K562 (cell line): ENCODE data around the gene DDAH1. TPM values are rescaled to one million over a fixed set of nuclear protein-coding genes. Genes with fewer than 3 reads are reported as not detected.

Source experiments
- ATAC-seq: fragments of 200-7000 bp; cut with Tn5 transposase; 3 replicates; pipeline ENCODE4 v1.9.1; 2020; ENCODE audit warnings: moderate library complexity
- BruUV-seq: library from RNA; stranded (reverse); fragments of 400-500 nt; replicated peaks from 2 replicates; lab custom pipeline; 2021; lab: Mats Ljungman, UMichigan
- CTCF ChIA-PET: fragments of 300-600 bp; formaldehyde crosslinking; extraction: SDS; loops from one replicate; lab custom pipeline; 2021; ENCODE audit warnings: low intra/inter-chr PET ratio; lab: Yijun Ruan, JAX
- POLR2A ChIA-PET: fragments of 300-600, 350-650 bp; sonication (Branson Sonifier 250); formaldehyde crosslinking; extraction: SDS; loops from one replicate; lab custom pipeline; 2021; ENCODE audit warnings: antibody characterized with exemption, inconsistent platforms; lab: Yijun Ruan, JAX
- DNase-seq, 4 experiments: peaks; one replicate each; pipeline versions ENCODE4 v3.0.0 to v3.0.0-alpha.2; 2011 to 2018; ENCODE audit warnings: low spot score in 3 of 4, mixed read lengths in 3 of 4; ENCODE audit errors: extremely low read depth in 1 of 4
- FAIRE-seq: peaks from 2 replicates; lab custom pipeline; 2011; peaks lifted over from hg19 to GRCh38; lab: Jason Lieb, UNC
- H2AFZ ChIP-seq: 2 replicates; pipeline ENCODE4 v1.6.0; 2011; ENCODE audit warnings: low read depth, low read length, control low read depth, inconsistent platforms
- H3K27ac ChIP-seq: fragments of 200-600 bp; 3 replicates; pipeline ENCODE4 v1.8.0; 2011; ENCODE audit warnings: low read depth, mild to moderate bottlenecking, control low read depth, inconsistent platforms, low read length, moderate library complexity, mixed read lengths; ENCODE audit errors: extremely low read depth
- H3K27me3 ChIP-seq, 2 experiments: fragments of 300-600 bp in 1 of 2; 2 replicates in 1 of 2; 3 replicates in 1 of 2; pipeline versions ENCODE4 v1.6.0 to v1.8.0; 2011; ENCODE audit warnings: inconsistent platforms in 2 of 2, low read length in 2 of 2, mild to moderate bottlenecking in 1 of 2, mixed read lengths in 1 of 2, moderate library complexity in 1 of 2; ENCODE audit not compliant: control insufficient read depth in 2 of 2, insufficient read depth in 2 of 2
- H3K36me3 ChIP-seq: fragments of 300-600 bp; 3 replicates; pipeline ENCODE4 v1.8.0; 2011; ENCODE audit warnings: mild to moderate bottlenecking, low read length, inconsistent platforms; ENCODE audit not compliant: control insufficient read depth, insufficient read depth
- H3K4me1 ChIP-seq, 2 experiments: fragments of 200-600 bp in 1 of 2; replicated peaks in 1 of 2; 2 replicates in 1 of 2; 3 replicates in 1 of 2; pipeline versions ENCODE4 v1.5.1 to v1.8.0; 2011; ENCODE audit warnings: inconsistent platforms in 2 of 2, low read length in 2 of 2, mild to moderate bottlenecking in 1 of 2, mixed read lengths in 1 of 2, moderate library complexity in 1 of 2; ENCODE audit not compliant: control insufficient read depth in 2 of 2, insufficient read depth in 2 of 2
- H3K4me2 ChIP-seq: 2 replicates; pipeline ENCODE4 v1.6.1; 2011; ENCODE audit warnings: low read length, control low read depth, inconsistent platforms, mixed read lengths; ENCODE audit not compliant: insufficient read depth
- H3K4me3 ChIP-seq: fragments of 200-600 bp; sonication (generic), shearing (Covaris generic); 2 replicates; pipeline ENCODE4 v1.5.1; 2016; ENCODE audit warnings: control low read depth, inconsistent platforms
- H3K79me2 ChIP-seq: fragments of 200-600 bp; 3 replicates; pipeline ENCODE4 v1.8.0; 2011; ENCODE audit warnings: low read length, inconsistent platforms; ENCODE audit not compliant: control insufficient read depth, insufficient read depth
- H3K9ac ChIP-seq, 2 experiments: 2 replicates each; pipeline versions ENCODE4 v1.6.0 to v1.6.1; 2011; ENCODE audit warnings: low read depth in 2 of 2, low read length in 2 of 2, control low read depth in 1 of 2, inconsistent platforms in 1 of 2, mild to moderate bottlenecking in 1 of 2, mixed read lengths in 1 of 2; ENCODE audit not compliant: insufficient read depth in 1 of 2
- H3K9me1 ChIP-seq: one replicate; pipeline ENCODE4 v1.6.0; 2011; ENCODE audit warnings: inconsistent platforms, mild to moderate bottlenecking, low read length, moderate library complexity; ENCODE audit not compliant: control insufficient read depth, insufficient read depth
- H3K9me3 ChIP-seq: replicated peaks from 2 replicates; pipeline ENCODE4 v1.5.1; 2011; ENCODE audit warnings: low read depth, low read length, inconsistent platforms; ENCODE audit not compliant: control insufficient read depth, insufficient read depth
- H4K20me1 ChIP-seq: replicated peaks from 2 replicates; pipeline ENCODE4 v1.6.1; 2011; ENCODE audit warnings: low read length, inconsistent platforms, mixed read lengths; ENCODE audit not compliant: control insufficient read depth, insufficient read depth
- ASH1L ChIP-seq: fragments of 450-650 bp; IDR thresholded peaks from 2 replicates; pipeline ENCODE4 v1.6.1; 2018; ENCODE audit warnings: borderline replicate concordance, mild to moderate bottlenecking, low read depth; ENCODE audit not compliant: partially characterized antibody
- CAMTA2 ChIP-seq: fragments of 250-450 bp; sonication (Bioruptor Pico); conservative IDR thresholded peaks from 2 replicates; pipeline ENCODE4 v1.5.1; 2022
- CBFA2T3 ChIP-seq: fragments of 450-650 bp; IDR thresholded peaks from 2 replicates; pipeline ENCODE4 v1.6.1; 2017
- CBFB ChIP-seq: sonication (generic); formaldehyde crosslinking; IDR thresholded peaks from 2 replicates; pipeline ENCODE4 v1.4.0; 2020; ENCODE audit warnings: mild to moderate bottlenecking, missing genetic modification reagents
- DIDO1 ChIP-seq: fragments of 450-650 bp; IDR thresholded peaks from 2 replicates; pipeline ENCODE4 v1.6.1; 2016; ENCODE audit warnings: low read depth, missing biosample characterization, missing genetic modification characterization
- KDM1A ChIP-seq, 2 experiments: fragments of 450-650 bp; IDR thresholded peaks; 2 replicates each; pipeline ENCODE4 v1.6.1; 2016; ENCODE audit warnings: mild to moderate bottlenecking in 2 of 2
- NEUROD1 ChIP-seq: fragments of 150-350 bp; IDR thresholded peaks from 2 replicates; pipeline ENCODE4 v1.6.1; 2014; ENCODE audit warnings: borderline replicate concordance, low read length, low read depth; ENCODE audit not compliant: partially characterized antibody
- NFE2 ChIP-seq: IDR thresholded peaks from 2 replicates; pipeline ENCODE4 v1.6.1; 2014; ENCODE audit warnings: antibody characterized with exemption, low read depth
- PCBP1 ChIP-seq: fragments of 200-400 bp; formaldehyde crosslinking; IDR thresholded peaks from 2 replicates; pipeline ENCODE4 v1.6.1; 2018; ENCODE audit warnings: mild to moderate bottlenecking, low read depth, low read length; ENCODE audit not compliant: poor library complexity, severe bottlenecking
- RB1 ChIP-seq: fragments of 450-650 bp; IDR thresholded peaks from 2 replicates; pipeline ENCODE4 v1.6.1; 2017; ENCODE audit warnings: low read depth, mild to moderate bottlenecking
- RCOR1 ChIP-seq, 2 experiments: IDR thresholded peaks; 2 replicates each; pipeline ENCODE4 v1.6.1; 2012; ENCODE audit warnings: low read depth in 2 of 2, low read length in 2 of 2, borderline replicate concordance in 1 of 2, improper control_type of control experiment in 1 of 2
- TAL1 ChIP-seq: fragments of 450-650 bp; IDR thresholded peaks from 2 replicates; pipeline ENCODE4 v1.6.1; 2016; ENCODE audit warnings: mild to moderate bottlenecking
- ZFP36 ChIP-seq: fragments of 150-350 bp; IDR thresholded peaks from 2 replicates; pipeline ENCODE4 v1.6.1; 2018; ENCODE audit warnings: low read length, low read depth; ENCODE audit not compliant: partially characterized antibody
- ZNF324 ChIP-seq: fragments of 250-450 bp; sonication (Bioruptor Pico); IDR thresholded peaks from 2 replicates; pipeline ENCODE4 v1.4.0; 2020; ENCODE audit warnings: mild to moderate bottlenecking
- ZNF830 ChIP-seq: fragments of 250-450 bp; sonication (Bioruptor Pico); IDR thresholded peaks from 2 replicates; pipeline ENCODE4 v1.5.0; 2021; ENCODE audit warnings: mild to moderate bottlenecking
- WGBS: fragments of 100-300 bp; shearing (Covaris generic); methylation state at CpG from one replicate; pipeline ENCODE4 v1.1.6; 2016; ENCODE audit warnings: low coverage, mixed read lengths; ENCODE audit not compliant: insufficient coverage; ENCODE audit errors: missing lambda C conversion rate; 5-methylcytosine and 5-hydroxymethylcytosine counted together
- in situ Hi-C: fragments of 300-500 bp; cut with MboI; formaldehyde crosslinking; loops from 4 replicates; pipeline ENCODE4 v1.15.0; 2018; ENCODE audit warnings: inconsistent platforms, mixed read lengths
- intact Hi-C: fragments of 100-400 bp; cut with micrococcal nuclease; formaldehyde crosslinking; loops from 2 replicates; pipeline ENCODE4 v1.14.2; 2022
- polyA plus RNA-seq, 8 experiments: library from polyadenylated mRNA; depleted of rRNA in 4 of 8; stranded (reverse) in 5 of 8; unstranded in 3 of 8; fragments of >200 nt; fragmentation: Nextera tagmentation in 2 of 8; fragmentation: Illumina TruSeq in 1 of 8; extraction: Ambion mirVana in 2 of 8; extraction: Trizol in 1 of 8; gene quantifications; 2 replicates each; pipeline versions ENCODE4 v1.2.1 to v1.2.3, GENCODE V29; 2011 to 2014; ENCODE audit warnings: inconsistent platforms in 1 of 8, missing spikeins in 1 of 8
- total RNA-seq, 7 experiments: library from RNA; depleted of rRNA in 6 of 7; stranded (reverse); fragments of >200 nt in 6 of 7; fragmentation: Illumina TruSeq in 2 of 7; extraction: Trizol in 2 of 7; gene quantifications; 2 replicates each; pipeline versions ENCODE4 v1.2.1 to v1.2.3, GENCODE V29; 2011 to 2021; ENCODE audit warnings: low replicate concordance in 1 of 7
- TF ChIP-seq, protein P1 (sequence below): fragments of 450-650 bp; formaldehyde crosslinking; conservative IDR thresholded peaks from 2 replicates; pipeline ENCODE4 v1.4.0; 2022; ENCODE audit warnings: mild to moderate bottlenecking, missing genetic modification characterization
- TF ChIP-seq, protein P2 (sequence below), 2 experiments: fragments of 200-800 bp in 1 of 2; sonication (Bioruptor generic) in 1 of 2; sonication (generic) in 1 of 2; formaldehyde crosslinking in 1 of 2; IDR thresholded peaks in 1 of 2; conservative IDR thresholded peaks in 1 of 2; 2 replicates each; pipeline versions ENCODE4 v1.5.0 to v1.6.1; 2016 to 2020; ENCODE audit warnings: missing compliant biosample characterization in 1 of 2, missing genetic modification characterization in 1 of 2, missing genetic modification reagents in 1 of 2

The DDAH1 gene
- total and polyA plus RNA-seq, 9 of the 15 experiments (the other 6 are each of a cell fraction or from before 2014, with no cell fraction given): 0.04 to 0.24 (median 0.10) TPM

GRCh38 chr1:85300140-85300539, 164.8 kb downstream of the DDAH1 start:
- Histone ChIP-seq H2AFZ (no peak overlapping the region), H3K27me3 (peaks cover 4 to 5% of the 10 kb centered on the region in 2 experiments; a peak in 3 of 5 replicates), H3K9me3 (no peaks in the 10 kb centered on the region), H3K9me1 (no peaks in the 10 kb centered on the region), H3K9ac (no peak overlapping the region), H3K4me1 (no peaks in the 10 kb centered on the region), H3K79me2 (no peaks in the 10 kb centered on the region), H3K4me3 (no peak overlapping the region), H3K27ac (no peak overlapping the region), H4K20me1 (no peaks in the 10 kb centered on the region), H3K4me2 (no peak overlapping the region), H3K36me3 (no peaks in the 10 kb centered on the region)
- POLR2A ChIA-PET: interaction anchor here (0.6 kb wide), 1 partner anchor 1151 kb away, joined by 3 read pairs; no protein-coding TSS in a partner anchor
- ATAC-seq: no peak
- CTCF ChIA-PET: no interaction called here
- no peak for TF ChIP-seq RB1
- peak; percentile 39 for TF ChIP-seq CBFA2T3
- TF ChIP-seq ASH1L: no peak
- TF ChIP-seq, protein P1, sequence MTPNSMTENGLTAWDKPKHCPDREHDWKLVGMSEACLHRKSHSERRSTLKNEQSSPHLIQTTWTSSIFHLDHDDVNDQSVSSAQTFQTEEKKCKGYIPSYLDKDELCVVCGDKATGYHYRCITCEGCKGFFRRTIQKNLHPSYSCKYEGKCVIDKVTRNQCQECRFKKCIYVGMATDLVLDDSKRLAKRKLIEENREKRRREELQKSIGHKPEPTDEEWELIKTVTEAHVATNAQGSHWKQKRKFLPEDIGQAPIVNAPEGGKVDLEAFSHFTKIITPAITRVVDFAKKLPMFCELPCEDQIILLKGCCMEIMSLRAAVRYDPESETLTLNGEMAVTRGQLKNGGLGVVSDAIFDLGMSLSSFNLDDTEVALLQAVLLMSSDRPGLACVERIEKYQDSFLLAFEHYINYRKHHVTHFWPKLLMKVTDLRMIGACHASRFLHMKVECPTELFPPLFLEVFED (CRISPR knock-in tag): no peak
- no peak for TF ChIP-seq ZFP36
- peak in 1 of 2 experiments; percentile 9; a peak in 1 of 4 replicates for TF ChIP-seq KDM1A (IDR thresholded peaks at IDR 0.05)
- TF ChIP-seq PCBP1: no peak
- TF ChIP-seq DIDO1 (tag): no peak
- no peak for TF ChIP-seq ZNF830 (CRISPR knock-in tag)
- TF ChIP-seq ZNF324 (CRISPR knock-in tag): no peak
- TF ChIP-seq TAL1: 0 out of 2 replicates have a peak, but pooled peaks have one; percentile 18
- TF ChIP-seq, protein P2, sequence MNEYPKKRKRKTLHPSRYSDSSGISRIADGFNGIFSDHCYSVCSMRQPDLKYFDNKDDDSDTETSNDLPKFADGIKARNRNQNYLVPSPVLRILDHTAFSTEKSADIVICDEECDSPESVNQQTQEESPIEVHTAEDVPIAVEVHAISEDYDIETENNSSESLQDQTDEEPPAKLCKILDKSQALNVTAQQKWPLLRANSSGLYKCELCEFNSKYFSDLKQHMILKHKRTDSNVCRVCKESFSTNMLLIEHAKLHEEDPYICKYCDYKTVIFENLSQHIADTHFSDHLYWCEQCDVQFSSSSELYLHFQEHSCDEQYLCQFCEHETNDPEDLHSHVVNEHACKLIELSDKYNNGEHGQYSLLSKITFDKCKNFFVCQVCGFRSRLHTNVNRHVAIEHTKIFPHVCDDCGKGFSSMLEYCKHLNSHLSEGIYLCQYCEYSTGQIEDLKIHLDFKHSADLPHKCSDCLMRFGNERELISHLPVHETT (CRISPR knock-in tag; conservative IDR thresholded peaks at IDR 0.05 in 1 of 2, IDR thresholded peaks at IDR 0.05 in 1 of 2): no peak
- TF ChIP-seq CBFB: no peak
- no peak for TF ChIP-seq NEUROD1
- no peak for TF ChIP-seq CAMTA2 (CRISPR knock-in tag)
- TF ChIP-seq RCOR1 (IDR thresholded peaks at IDR 0.05; ENCODE audit: borderline replicate concordance in 1 of 2, low read depth in 2 of 2, low read length in 2 of 2): peak in 1 of 2 experiments; percentile 51; a peak in 1 of 4 replicates
- peak; percentile 43; the same call in 1 of the 2 replicates for TF ChIP-seq NFE2
- BruUV-seq: no TSS peak
- in situ Hi-C loops: loop anchor here (10.0 kb wide), 1 partner anchor 395 kb away; no protein-coding TSS in a partner anchor
- DNase-seq: no peak
- WGBS: 6% methylated on average over 3 of the region's 3 CpGs
- intact Hi-C loops: loop anchor here (10.0 kb wide), 1 partner anchor 405 kb away; the partner anchor contains the start of gene ZNHIT6
- FAIRE-seq: no peak
